H1 (cell line): ENCODE results near the gene TMEM135. TPM values are rescaled to one million over a fixed set of nuclear protein-coding genes. Genes with fewer than 3 reads are reported as not detected.

Experiments
- CTCF ChIA-PET: fragments of 300-600 bp; sonication (Branson Sonifier 250); formaldehyde crosslinking; loops from one replicate; lab custom pipeline; 2021; ENCODE audit not compliant: partially characterized antibody; lab: Charles Lee
- POLR2A ChIA-PET: fragments of 300-600 bp; sonication (Branson Sonifier 250); formaldehyde crosslinking; loops from one replicate; lab custom pipeline; 2021; ENCODE audit warnings: inconsistent platforms; ENCODE audit not compliant: partially characterized antibody; lab: Charles Lee
- DNase-seq, 2 experiments: peaks; one replicate each; pipeline versions ENCODE4 v3.0.0 to v3.0.0-alpha.2; 2010 to 2022; ENCODE audit warnings: low spot score in 2 of 2, low read depth in 1 of 2, mixed read lengths in 1 of 2
- FAIRE-seq: peaks from 2 replicates; lab custom pipeline; 2011; peaks lifted over from hg19 to GRCh38; lab: Jason Lieb, UNC
- H2AFZ ChIP-seq: 2 replicates; pipeline ENCODE4 v1.8.1; 2012; ENCODE audit warnings: low read length, inconsistent platforms
- H2AK5ac ChIP-seq: 2 replicates; pipeline ENCODE4 v1.6.1; 2013; ENCODE audit warnings: low read depth, low read length
- H2BK120ac ChIP-seq: replicated peaks from 2 replicates; pipeline ENCODE3; 2013; ENCODE audit warnings: low read depth, low read length, inconsistent platforms
- H2BK12ac ChIP-seq: 2 replicates; pipeline ENCODE4 v1.6.1; 2013; ENCODE audit warnings: low read depth, low read length
- H2BK15ac ChIP-seq: 2 replicates; pipeline ENCODE4 v1.6.1; 2013; ENCODE audit warnings: low read length
- H2BK20ac ChIP-seq: 2 replicates; pipeline ENCODE4 v1.6.1; 2013; ENCODE audit warnings: low read length
- H2BK5ac ChIP-seq: 2 replicates; pipeline ENCODE4 v1.6.1; 2013; ENCODE audit warnings: low read depth, low read length
- H3K14ac ChIP-seq: 2 replicates; pipeline ENCODE4 v1.6.1; 2013; ENCODE audit warnings: inconsistent platforms; ENCODE audit not compliant: insufficient read length
- H3K18ac ChIP-seq: 2 replicates; pipeline ENCODE4 v1.6.1; 2013; ENCODE audit warnings: low read length; ENCODE audit errors: extremely low read depth
- H3K23ac ChIP-seq: 2 replicates; pipeline ENCODE4 v1.6.1; 2013; ENCODE audit warnings: inconsistent platforms; ENCODE audit not compliant: insufficient read length
- H3K23me2 ChIP-seq: 2 replicates; pipeline ENCODE4 v1.6.1; 2013; ENCODE audit warnings: low read depth, low read length
- H3K27ac ChIP-seq: 2 replicates; pipeline ENCODE4 v1.6.1; 2011; ENCODE audit warnings: low read depth, low read length, inconsistent platforms
- H3K27me3 ChIP-seq, 4 experiments: replicated peaks in 1 of 4; 1 replicate in 1 of 4; 2 replicates in 3 of 4; pipeline versions ENCODE4 v1.6.1 to v1.8.1; 2011 to 2013; ENCODE audit warnings: low read length in 3 of 4, mild to moderate bottlenecking in 3 of 4, inconsistent platforms in 2 of 4, mixed read lengths in 2 of 4, moderate library complexity in 1 of 4; ENCODE audit not compliant: control insufficient read depth in 3 of 4, insufficient read depth in 3 of 4; ENCODE audit errors: extremely low read depth in 1 of 4
- H3K36me3 ChIP-seq, 4 experiments: 2 replicates each; pipeline versions ENCODE4 v1.6.1 to v1.8.1; 2011 to 2013; ENCODE audit warnings: mild to moderate bottlenecking in 4 of 4, low read length in 3 of 4, moderate library complexity in 2 of 4, control low read depth in 1 of 4, inconsistent platforms in 1 of 4; ENCODE audit not compliant: insufficient read depth in 4 of 4, control insufficient read depth in 2 of 4
- H3K4ac ChIP-seq: replicated peaks from 2 replicates; pipeline ENCODE3; 2013; ENCODE audit warnings: low read length, low read depth, mixed read lengths, inconsistent platforms; ENCODE audit not compliant: insufficient read length
- H3K4me1 ChIP-seq, 4 experiments: replicated peaks in 1 of 4; 1 replicate in 1 of 4; 2 replicates in 3 of 4; pipeline versions ENCODE4 v1.6.1 to v1.8.1; 2011 to 2013; ENCODE audit warnings: low read length in 3 of 4, inconsistent platforms in 2 of 4, mixed read lengths in 1 of 4; ENCODE audit not compliant: insufficient read depth in 4 of 4, control insufficient read depth in 3 of 4
- H3K4me2 ChIP-seq, 2 experiments: 2 replicates each; pipeline versions ENCODE4 v1.6.1 to v1.8.1; 2011 to 2013; ENCODE audit warnings: low read depth in 2 of 2, low read length in 2 of 2, control low read depth in 1 of 2, inconsistent platforms in 1 of 2, mild to moderate bottlenecking in 1 of 2; ENCODE audit not compliant: insufficient read depth in 1 of 2
- H3K4me3 ChIP-seq, 4 experiments: fragments of 200-600, 300-600 bp in 1 of 4; sonication (generic), shearing (Covaris generic), sonication (Bioruptor Twin) in 1 of 4; 2 replicates each; pipeline versions ENCODE4 v1.5.1 to v1.8.1; 2011 to 2016; ENCODE audit warnings: low read length in 4 of 4, low read depth in 3 of 4, control low read depth in 2 of 4, inconsistent platforms in 2 of 4, mild to moderate bottlenecking in 2 of 4, mixed read lengths in 1 of 4, moderate library complexity in 1 of 4; ENCODE audit not compliant: insufficient read depth in 2 of 4; ENCODE audit errors: extremely low read depth in 1 of 4
- H3K56ac ChIP-seq: replicated peaks from 2 replicates; pipeline ENCODE3; 2013; ENCODE audit warnings: low read depth, mild to moderate bottlenecking, mixed read lengths, low read length, inconsistent platforms; ENCODE audit not compliant: insufficient read length
- H3K79me1 ChIP-seq: 2 replicates; pipeline ENCODE4 v1.6.1; 2013; ENCODE audit warnings: low read depth, low read length, control low read depth
- H3K79me2 ChIP-seq, 2 experiments: 2 replicates each; pipeline versions ENCODE4 v1.6.1 to v1.8.1; 2012 to 2013; ENCODE audit warnings: low read length in 2 of 2, mild to moderate bottlenecking in 2 of 2, inconsistent platforms in 1 of 2; ENCODE audit not compliant: insufficient read depth in 2 of 2, control insufficient read depth in 1 of 2
- H3K9ac ChIP-seq, 4 experiments: replicated peaks in 1 of 4; 1 replicate in 1 of 4; 2 replicates in 3 of 4; pipeline versions ENCODE4 v1.6.1 to v1.8.1; 2011 to 2013; ENCODE audit warnings: low read depth in 3 of 4, low read length in 3 of 4, control low read depth in 2 of 4, mild to moderate bottlenecking in 2 of 4, moderate library complexity in 2 of 4, inconsistent platforms in 1 of 4; ENCODE audit errors: extremely low read depth in 1 of 4
- H3K9me3 ChIP-seq, 2 experiments: 2 replicates each; pipeline versions ENCODE4 v1.6.1 to v1.8.1; 2012 to 2013; ENCODE audit warnings: mild to moderate bottlenecking in 2 of 2, moderate library complexity in 2 of 2, control low read depth in 1 of 2, inconsistent platforms in 1 of 2, low read depth in 1 of 2, low read length in 1 of 2, mixed read lengths in 1 of 2; ENCODE audit not compliant: insufficient read depth in 2 of 2
- H4K20me1 ChIP-seq, 2 experiments: replicated peaks in 1 of 2; 2 replicates each; pipeline versions ENCODE3 to v1.8.1; 2011 to 2013; ENCODE audit warnings: inconsistent platforms in 2 of 2, low read length in 2 of 2, mild to moderate bottlenecking in 1 of 2; ENCODE audit not compliant: insufficient read depth in 2 of 2, control insufficient read depth in 1 of 2
- H4K5ac ChIP-seq: 2 replicates; pipeline ENCODE4 v1.6.1; 2013; ENCODE audit warnings: low read length, low read depth, mixed read lengths, inconsistent platforms; ENCODE audit not compliant: insufficient read length
- H4K8ac ChIP-seq: 2 replicates; pipeline ENCODE4 v1.8.0; 2013; ENCODE audit warnings: mild to moderate bottlenecking, moderate library complexity, low read length, inconsistent platforms; ENCODE audit not compliant: insufficient read depth; ENCODE audit errors: extremely low read depth
- H4K91ac ChIP-seq: replicated peaks from 2 replicates; pipeline ENCODE3; 2013; ENCODE audit warnings: low read length, mixed read lengths, inconsistent platforms; ENCODE audit not compliant: insufficient read length
- SP4 ChIP-seq: IDR thresholded peaks from 2 replicates; pipeline ENCODE4 v1.6.1; 2012; ENCODE audit warnings: low read length, inconsistent platforms
- WGBS, 2 experiments: shearing (Covaris generic) in 1 of 2; methylation state at CpG; one replicate each; pipeline versions ENCODE4 v1.1.6 to v1.1.7; 2013 to 2015; ENCODE audit warnings: low lambda C conversion rate in 2 of 2, mixed read lengths in 2 of 2, inconsistent platforms in 1 of 2, low coverage in 1 of 2, missing lambda C conversion rate in 1 of 2; ENCODE audit not compliant: insufficient replicate concordance in 2 of 2, insufficient coverage in 1 of 2, insufficient read length in 1 of 2; ENCODE audit errors: extremely low coverage in 1 of 2, missing lambda C conversion rate in 1 of 2; 5-methylcytosine and 5-hydroxymethylcytosine counted together
- polyA plus RNA-seq, 7 experiments: library from polyadenylated mRNA; depleted of rRNA in 3 of 7; stranded (reverse) in 5 of 7; unstranded in 2 of 7; fragments of >200 nt in 5 of 7; fragments of 200-250 nt in 2 of 7; gene quantifications; 1 replicate in 5 of 7; 2 replicates in 1 of 7; 4 replicates in 1 of 7; pipeline versions ENCODE4 v1.2.1 to v1.2.3, GENCODE V29; 2011 to 2013; ENCODE audit warnings: missing spikeins in 2 of 7, mixed read lengths in 2 of 7
- total RNA-seq: library from RNA; stranded (reverse); fragmentation: NEBNext Ultra II Directional; extraction: Animal tissue kit (Norgen Biotek cat#: 25700); gene quantifications from 2 replicates; pipeline ENCODE4 v1.2.1, GENCODE V29; 2021

Gene TMEM135
- total and polyA plus RNA-seq, 2 of the 8 experiments (the other 6 are each of a cell fraction or from before 2014, with no cell fraction given), result 9.3 to 31.3 TPM

- Histone ChIP-seq H3K36me3 (no peaks in the 10 kb centered on the region), H2AK5ac (no peak overlapping the region), H2BK20ac (no peak overlapping the region), H3K56ac (no peak overlapping the region), H4K91ac (no peak overlapping the region), H3K23me2 (no peaks in the 10 kb centered on the region), H3K4me2 (no peak overlapping the region), H3K79me1 (no peaks in the 10 kb centered on the region), H3K4ac (no peak overlapping the region), H3K4me3 (no peak overlapping the region), H2BK12ac (no peak overlapping the region), H2AFZ (no peak overlapping the region), H4K8ac (no peak overlapping the region), H3K9me3 (no peaks in the 10 kb centered on the region; a peak in 1 of 4 replicates), H3K23ac (no peak overlapping the region), H3K27me3 (no peaks in the 10 kb centered on the region), H3K27ac (no peak overlapping the region), H3K14ac (no peak overlapping the region), H2BK5ac (no peak overlapping the region), H3K79me2 (no peaks in the 10 kb centered on the region), H2BK120ac (no peak overlapping the region), H3K18ac (no peak overlapping the region), H4K20me1 (no peaks in the 10 kb centered on the region), H4K5ac (no peak overlapping the region), H3K9ac (no peak overlapping the region), H2BK15ac (no peak overlapping the region), H3K4me1 (no peaks in the 10 kb centered on the region)
- 89% methylated on average over 2 of the region's 2 CpGs; no CpG with 5 or more reads in 1 of the 2 experiments for WGBS, 2 experiments
- ChIA-PET POLR2A (no interaction called here), CTCF (interaction anchor here (0.9 kb wide), 1 partner anchor 16 kb away, joined by 3 read pairs; no protein-coding TSS in a partner anchor)
- FAIRE-seq (no peak), DNase-seq (no peak)
- no peak for TF ChIP-seq SP4
These were observed 191.1 kb downstream of the TMEM135 start for GRCh38 chr11:87228820-87229219.
